HG02678 (cell line): ENCODE data around the gene CBFA2T3.

ENCODE experiments used
- ATAC-seq: cut with Tn5 transposase; IDR thresholded peaks from one replicate; pipeline ENCODE4 v1.9.1; 2021; ENCODE audit warnings: mild to moderate bottlenecking, moderate library complexity; ENCODE audit not compliant: unreplicated experiment

The CBFA2T3 gene

GRCh38 chr16:88977812-88978607 lies 1.0 kb upstream of the CBFA2T3 start:
- no peak for ATAC-seq

GRCh38 chr16:88976366-88977017 lies 515 bp downstream of the CBFA2T3 start:
- no peak for ATAC-seq

- no peak for ATAC-seq
Observed at GRCh38 chr16:88975511-88976061, 1.4 kb downstream of the CBFA2T3 start.

DNA sequence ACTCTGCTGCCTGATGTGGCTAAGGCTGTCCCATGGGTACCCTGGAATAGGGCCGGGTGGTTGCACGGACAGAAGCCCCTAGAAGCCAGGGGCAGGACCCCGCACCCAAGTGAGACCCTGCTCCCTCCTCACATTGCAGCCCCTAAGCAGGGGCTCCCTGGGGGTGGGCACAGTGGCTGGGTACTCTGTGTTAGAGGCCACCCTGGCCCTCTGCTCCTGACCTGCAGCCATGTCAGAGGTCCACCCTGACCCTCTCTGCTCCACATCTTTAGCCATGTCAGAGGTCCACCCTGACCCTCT lies 2.1 kb downstream of the CBFA2T3 start:
- no peak for ATAC-seq

- ATAC-seq = no peak
Observed at GRCh38 chr16:88974080-88974915, 2.7 kb downstream of the CBFA2T3 start.

- no peak for ATAC-seq
Observed at GRCh38 chr16:88973415-88974050, 3.5 kb downstream of the CBFA2T3 start.

GRCh38 chr16:88973007-88973410 lies 4.0 kb downstream of the CBFA2T3 start:
- ATAC-seq = no peak

DNA sequence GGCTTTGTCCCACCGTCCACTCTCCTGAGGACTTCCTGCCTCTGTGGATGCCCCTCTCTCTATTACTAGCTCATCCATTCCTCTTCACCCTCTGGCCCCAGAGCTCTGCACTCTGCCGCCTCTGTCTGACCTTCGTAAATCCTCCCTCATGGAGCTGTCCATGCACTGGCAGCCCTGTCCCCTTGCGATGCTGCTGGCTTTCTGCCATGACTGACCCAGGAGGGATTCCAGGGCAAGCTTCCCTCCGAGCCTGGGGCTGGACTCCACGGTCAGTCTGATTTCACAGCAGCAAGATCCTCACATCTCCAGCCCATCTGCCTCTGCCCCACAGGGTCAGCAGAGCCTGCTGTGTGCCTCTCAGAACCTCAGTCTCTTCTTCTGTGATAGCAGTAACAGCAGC lies 4.7 kb downstream of the CBFA2T3 start:
- no peak for ATAC-seq

DNA sequence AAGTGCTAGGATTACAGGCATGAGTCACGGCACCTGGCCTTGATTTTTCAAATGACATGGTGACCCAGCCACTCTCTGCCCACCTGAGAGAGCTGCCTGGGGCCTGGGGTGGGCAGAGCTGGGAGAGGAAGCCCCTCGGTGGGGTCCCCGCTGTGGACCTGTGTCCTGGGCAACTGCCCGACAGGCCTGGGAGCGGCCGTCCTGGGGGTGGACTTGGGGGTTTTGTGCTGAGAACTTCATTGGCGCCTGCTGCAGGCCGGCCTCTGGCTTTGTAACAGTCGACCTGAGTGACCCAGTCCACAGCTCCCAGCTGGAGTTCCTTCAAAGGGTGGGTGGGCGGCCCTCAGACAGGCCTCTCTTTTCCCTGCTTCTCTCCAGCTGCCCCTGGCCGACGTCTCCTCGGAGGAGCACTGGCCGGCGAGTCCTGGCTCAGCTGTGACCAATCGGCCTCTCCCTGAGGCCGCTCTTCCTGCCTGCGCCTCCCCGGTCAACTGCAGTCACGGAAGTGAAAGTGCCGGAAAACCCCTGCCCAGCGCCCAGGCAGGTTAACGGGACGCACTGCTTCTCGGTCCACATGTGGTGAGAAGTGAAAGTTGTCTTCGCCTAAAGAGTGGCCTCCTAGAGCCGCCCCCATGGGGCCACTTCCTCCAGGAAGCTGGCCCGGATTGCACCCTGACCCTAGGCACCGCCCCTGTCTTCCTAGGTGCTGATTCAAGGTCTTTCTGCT lies 5.5 kb downstream of the CBFA2T3 start:
- peak; percentile 27 for ATAC-seq

DNA sequence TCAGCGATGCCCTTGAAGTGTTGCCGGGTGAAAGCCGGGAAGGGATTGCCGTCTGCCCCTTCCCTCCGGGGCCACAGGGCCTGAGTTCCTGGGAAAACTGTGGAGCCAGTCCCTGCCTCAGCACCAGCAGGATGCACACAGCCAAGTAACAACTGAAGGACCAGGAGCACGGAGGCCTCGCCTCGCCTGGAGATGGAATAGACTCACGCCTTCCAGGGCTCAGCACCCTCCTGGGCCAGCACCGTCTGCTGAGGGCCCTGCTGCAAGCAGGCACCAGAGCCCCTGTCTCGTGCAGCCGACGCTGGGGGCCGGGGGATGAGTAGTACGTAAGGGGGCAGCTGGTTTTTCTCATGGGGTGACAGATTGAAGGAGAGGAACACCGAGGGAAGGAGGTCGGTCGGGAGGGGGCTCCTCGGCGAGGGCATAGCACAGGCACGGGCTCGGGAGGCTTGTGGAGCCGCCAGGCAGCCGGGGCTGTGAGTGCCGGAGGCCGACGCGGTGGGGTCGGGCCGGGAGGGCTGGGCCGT lies 6.4 kb downstream of the CBFA2T3 start:
- no peak for ATAC-seq

GRCh38 chr16:88970050-88970449 lies 7.0 kb downstream of the CBFA2T3 start:
- no peak for ATAC-seq

GRCh38 chr16:88969361-88969831 lies 7.6 kb downstream of the CBFA2T3 start:
- no peak for ATAC-seq

DNA sequence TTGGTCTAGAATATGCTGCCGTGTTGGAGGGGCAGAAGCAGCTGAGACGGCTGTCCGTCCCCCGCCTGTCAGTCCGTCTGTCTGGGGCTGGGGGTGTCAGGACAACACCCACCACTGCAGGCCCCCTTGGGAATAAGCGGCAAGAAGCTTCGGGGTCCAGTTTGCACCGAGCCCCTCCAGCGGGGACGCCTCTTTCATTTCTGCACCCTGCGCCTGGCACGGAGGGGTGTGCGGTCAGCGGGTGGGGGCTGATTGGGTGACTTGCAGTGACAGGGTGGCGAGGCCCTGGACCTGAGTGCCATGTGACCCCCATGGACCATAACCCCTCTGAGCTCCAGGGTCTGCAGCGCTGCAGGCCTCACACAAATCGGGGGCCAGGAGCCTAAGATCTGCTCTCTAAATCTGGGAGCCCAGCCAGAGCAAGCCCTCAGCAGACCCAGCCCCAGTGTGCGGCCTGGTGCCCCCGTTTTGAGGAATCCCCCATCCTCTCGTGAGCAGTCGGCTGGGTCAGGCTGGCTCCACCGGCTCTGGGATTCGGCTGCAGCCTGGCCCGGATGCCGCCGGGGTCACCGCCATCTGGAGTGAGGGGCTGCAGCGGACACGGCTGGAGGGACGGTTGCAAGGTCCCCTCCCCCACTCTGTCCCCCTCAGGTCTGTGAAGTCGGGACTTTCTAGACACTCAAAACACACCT lies 8.3 kb downstream of the CBFA2T3 start:
- ATAC-seq = no peak

GRCh38 chr16:88967830-88968588 lies 9.0 kb downstream of the CBFA2T3 start:
- peak; percentile 65 for ATAC-seq

DNA sequence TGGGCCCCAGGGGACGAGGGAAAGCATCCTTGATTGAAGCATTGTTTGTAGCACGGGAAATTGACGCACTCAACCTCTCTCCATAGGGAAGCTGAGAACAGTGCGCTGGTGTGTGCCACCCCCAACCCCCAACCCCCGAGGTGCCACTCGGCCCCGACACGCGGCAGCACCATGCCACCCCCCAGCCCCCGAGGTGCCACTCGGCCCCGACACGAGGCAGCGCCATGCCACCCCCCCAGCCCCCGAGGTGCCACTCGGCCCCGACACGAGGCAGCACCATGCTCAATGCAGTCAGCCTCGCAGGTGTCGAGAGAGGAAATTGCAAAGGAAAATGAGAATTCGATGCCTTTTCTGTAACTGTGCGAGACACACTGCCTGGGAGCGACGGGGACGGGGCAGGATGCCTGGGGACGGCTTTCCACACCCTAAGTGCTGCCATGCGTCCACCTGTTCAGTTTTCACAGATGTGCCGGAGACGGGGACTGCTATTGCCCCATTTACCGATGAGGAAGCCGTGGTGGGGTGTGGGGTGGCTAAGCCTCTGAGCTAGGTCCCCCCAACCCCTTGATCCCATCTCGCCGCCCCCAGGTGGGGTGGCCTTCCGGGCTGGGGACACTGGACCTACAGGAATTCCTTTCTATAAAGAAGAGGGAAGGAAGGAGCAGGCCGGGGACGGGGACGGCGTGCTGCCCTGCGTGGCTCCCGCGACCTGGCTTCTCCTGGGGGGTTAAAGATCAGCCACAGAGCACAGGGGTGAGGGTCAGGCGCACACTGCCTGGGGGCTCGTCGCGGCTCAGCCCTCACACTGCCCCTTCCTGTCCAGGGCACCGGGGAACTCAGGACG lies 9.8 kb downstream of the CBFA2T3 start:
- no peak for ATAC-seq

DNA sequence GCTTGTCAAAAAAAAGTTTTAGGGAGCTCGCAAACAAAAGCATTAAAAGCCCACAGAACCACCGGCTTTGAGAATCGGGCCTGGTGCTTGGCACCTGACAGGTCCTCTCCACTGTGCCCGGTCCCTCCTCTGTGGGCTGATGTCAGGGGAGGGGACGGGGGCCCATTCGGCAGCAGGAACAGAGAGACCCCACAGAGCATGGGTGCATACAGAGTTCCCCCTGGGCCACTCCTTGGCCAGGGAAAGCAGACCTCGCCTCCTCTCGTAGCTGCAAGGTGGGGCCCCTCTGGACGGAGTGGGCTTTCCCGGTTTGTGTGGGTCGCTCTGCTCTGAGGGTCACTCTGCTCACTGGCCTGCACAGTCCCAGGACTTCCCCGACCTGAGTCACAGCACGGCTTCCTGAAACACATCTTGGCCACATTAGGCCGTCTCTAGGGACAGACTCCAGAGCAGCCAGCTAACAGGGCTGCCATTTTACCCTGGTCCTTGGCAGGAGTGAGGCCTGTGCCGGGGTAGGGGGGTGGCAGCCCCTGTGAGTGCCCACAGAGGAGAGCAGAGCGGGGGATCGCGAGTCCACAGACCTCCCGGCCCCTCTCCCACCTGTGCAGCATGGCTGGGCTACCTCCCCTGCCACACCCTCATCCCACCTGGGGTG lies 11.1 kb downstream of the CBFA2T3 start:
- no peak for ATAC-seq

DNA sequence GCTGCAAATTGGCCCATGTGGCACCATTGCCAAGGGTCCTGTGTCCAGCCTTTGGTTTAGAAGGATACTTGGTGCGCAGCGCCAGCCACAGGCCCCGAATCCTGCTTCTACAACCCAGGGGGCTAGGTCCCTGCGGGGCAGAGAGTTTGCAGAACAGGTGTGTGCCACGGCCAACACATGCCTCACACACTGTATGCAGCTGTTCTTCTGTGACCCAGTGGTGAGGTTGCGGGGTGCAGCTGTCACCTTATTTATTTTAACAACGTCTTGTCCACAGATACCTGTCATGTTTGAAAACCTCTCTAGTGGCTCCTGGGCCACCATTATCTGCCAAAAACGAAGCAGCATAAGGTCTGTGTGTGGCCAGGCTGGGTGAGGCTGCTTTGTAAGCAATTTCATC lies 11.6 kb downstream of the CBFA2T3 start:
- ATAC-seq = no peak
